ENCODE results near the gene CD164L2. TPM values are rescaled to one million over a fixed set of nuclear protein-coding genes. Genes with fewer than 3 reads are reported as not detected.

Gene CD164L2
- total and polyA plus RNA-seq, 12 donors: not detected

- 88 to 91% methylated on average over 4 of the region's 4 CpGs for WGBS, 2 donors
- peak overlapping the region in 2 of 10 donors; percentile 10 to 22 for H3K27ac ChIP-seq
- ATAC-seq (no peak), DNase-seq (no peak)
- intact Hi-C loops (cut with DNase I): loop anchor here in 6 of 10 donors (5.0 to 10.0 kb wide), 5 partner anchors 76 to 354 kb away; partner anchors contain the start of gene TMEM222 (in 1 of the 6)
- TF ChIP-seq, protein P1, sequence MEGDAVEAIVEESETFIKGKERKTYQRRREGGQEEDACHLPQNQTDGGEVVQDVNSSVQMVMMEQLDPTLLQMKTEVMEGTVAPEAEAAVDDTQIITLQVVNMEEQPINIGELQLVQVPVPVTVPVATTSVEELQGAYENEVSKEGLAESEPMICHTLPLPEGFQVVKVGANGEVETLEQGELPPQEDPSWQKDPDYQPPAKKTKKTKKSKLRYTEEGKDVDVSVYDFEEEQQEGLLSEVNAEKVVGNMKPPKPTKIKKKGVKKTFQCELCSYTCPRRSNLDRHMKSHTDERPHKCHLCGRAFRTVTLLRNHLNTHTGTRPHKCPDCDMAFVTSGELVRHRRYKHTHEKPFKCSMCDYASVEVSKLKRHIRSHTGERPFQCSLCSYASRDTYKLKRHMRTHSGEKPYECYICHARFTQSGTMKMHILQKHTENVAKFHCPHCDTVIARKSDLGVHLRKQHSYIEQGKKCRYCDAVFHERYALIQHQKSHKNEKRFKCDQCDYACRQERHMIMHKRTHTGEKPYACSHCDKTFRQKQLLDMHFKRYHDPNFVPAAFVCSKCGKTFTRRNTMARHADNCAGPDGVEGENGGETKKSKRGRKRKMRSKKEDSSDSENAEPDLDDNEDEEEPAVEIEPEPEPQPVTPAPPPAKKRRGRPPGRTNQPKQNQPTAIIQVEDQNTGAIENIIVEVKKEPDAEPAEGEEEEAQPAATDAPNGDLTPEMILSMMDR (IDR thresholded peaks at IDR 0.05): no peak
- no peaks in the 10 kb centered on the region for H3K36me3 ChIP-seq
- peaks cover 17 to 87% (median 70%) of the 10 kb centered on the region in 9 donors for H3K4me1 ChIP-seq
- H3K27me3 ChIP-seq: no peaks in the 10 kb centered on the region
- H3K9me3 ChIP-seq: no peaks in the 10 kb centered on the region
- H3K4me3 ChIP-seq: no peak overlapping the region
Observed at GRCh38 chr1:27398405-27399149, 15.4 kb upstream of the CD164L2 start.

DNA sequence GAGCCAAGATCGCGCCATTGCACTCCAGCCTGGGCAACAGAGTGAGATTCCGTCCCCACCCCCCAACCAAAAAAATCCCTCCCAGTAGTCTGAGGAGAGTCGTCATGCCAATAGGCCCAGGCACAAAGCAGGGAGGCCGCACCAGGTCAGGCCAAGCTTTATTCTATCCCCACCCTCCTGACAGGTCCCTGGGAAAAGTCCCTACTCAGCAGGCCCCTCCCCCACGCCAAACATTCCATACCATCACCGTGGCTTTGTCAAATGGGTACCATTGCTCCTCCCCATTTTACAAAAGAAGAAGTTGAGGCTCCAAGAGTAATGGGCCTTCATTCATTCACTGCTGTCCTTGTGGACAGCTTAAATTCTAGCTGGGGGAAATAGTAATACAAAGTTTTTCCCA lies 14.6 kb upstream of the CD164L2 start:
- TF ChIP-seq, protein P1 (IDR thresholded peaks at IDR 0.05): no peak
- H3K4me1 ChIP-seq: peaks cover 10 to 81% (median 62%) of the 10 kb centered on the region in 9 donors
- intact Hi-C loops (cut with DNase I): loop anchor here in 6 of 10 donors (5.0 to 10.0 kb wide), 5 partner anchors 75 to 353 kb away; partner anchors contain the start of gene TMEM222 (in 1 of the 6)
- H3K4me3 ChIP-seq: no peak overlapping the region
- no peaks in the 10 kb centered on the region for H3K9me3 ChIP-seq
- H3K27me3 ChIP-seq: no peaks in the 10 kb centered on the region
- 73 to 80% methylated on average over 7 of the region's 7 CpGs for WGBS, 2 donors
- DNase-seq (no peak), ATAC-seq (no peak)
- H3K36me3 ChIP-seq: no peaks in the 10 kb centered on the region
- peak overlapping the region in 3 of 10 donors; percentile 12 to 68 (median 22) for H3K27ac ChIP-seq

GRCh38 chr1:27397110-27397509 lies 14.0 kb upstream of the CD164L2 start:
- intact Hi-C loops (cut with DNase I): loop anchor here in 6 of 10 donors (5.0 to 10.0 kb wide), 5 partner anchors 75 to 352 kb away; partner anchors contain the start of gene TMEM222 (in 1 of the 6)
- Histone ChIP-seq H3K36me3 (no peaks in the 10 kb centered on the region), H3K27ac (peak overlapping the region in 8 of 10 donors; percentile 12 to 75 (median 53)), H3K4me1 (peaks cover 4 to 79% (median 55%) of the 10 kb centered on the region in 9 donors), H3K4me3 (no peak overlapping the region), H3K27me3 (no peaks in the 10 kb centered on the region), H3K9me3 (no peaks in the 10 kb centered on the region)
- TF ChIP-seq, protein P1 (IDR thresholded peaks at IDR 0.05): no peak
- WGBS, 2 donors: 49 to 62% methylated on average over 3 of the region's 3 CpGs
- no peak for ATAC-seq
- DNase-seq: no peak

DNA sequence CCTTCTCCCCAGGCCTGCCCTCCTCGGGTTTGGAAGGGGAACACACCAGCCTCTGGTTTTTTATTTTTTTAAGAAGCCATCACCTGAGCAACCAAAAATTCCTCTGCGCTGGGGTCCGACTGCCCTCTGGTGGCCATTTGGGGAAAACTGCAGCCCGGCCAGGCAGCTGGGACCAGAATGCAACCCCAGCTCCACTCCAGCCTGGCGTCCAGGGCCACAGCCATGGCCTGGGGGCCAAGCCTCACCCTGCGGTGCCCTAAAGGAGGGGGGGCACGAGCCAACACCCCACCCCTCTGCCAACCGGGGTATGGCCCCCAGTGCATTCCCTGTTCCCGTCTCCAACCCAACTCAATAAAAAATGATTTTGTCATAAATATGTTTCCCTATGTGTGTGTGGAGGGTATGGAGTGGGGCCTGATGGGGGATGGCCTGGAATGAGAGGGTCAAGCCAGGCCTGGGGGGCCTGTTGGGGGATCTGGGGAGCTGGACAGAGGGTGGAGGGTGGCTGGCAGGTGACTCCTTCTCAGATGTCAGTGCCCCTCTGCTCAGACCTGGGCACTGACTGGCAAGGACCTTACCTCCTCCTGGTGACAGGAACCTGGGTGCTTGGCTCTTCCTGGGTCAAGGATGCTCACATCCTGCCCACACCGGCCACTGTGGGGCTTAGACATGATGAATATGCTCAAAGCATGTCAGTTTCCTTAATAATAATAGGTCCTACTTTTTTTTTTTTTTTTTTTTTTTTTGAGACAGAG lies 12.5 kb upstream of the CD164L2 start:
- peaks cover 7 to 77% (median 50%) of the 10 kb centered on the region in 9 donors for H3K4me1 ChIP-seq
- ATAC-seq: peak in 7 of 8 donors; percentile 3 to 38 (median 25)
- H3K27ac ChIP-seq: peak overlapping the region in 7 of 10 donors; percentile 17 to 68 (median 30)

More for the DNA sequence above, 12.5 kb upstream of the CD164L2 start:
- intact Hi-C loops (cut with DNase I): loop anchor here in 7 of 10 donors (1.0 to 10.0 kb wide), 9 partner anchors 63 to 351 kb away; partner anchors contain the start of genes AHDC1 (in 1 of the 7) and TMEM222 (in 1 of the 7)
- Histone ChIP-seq H3K27me3 (no peaks in the 10 kb centered on the region), H3K36me3 (no peaks in the 10 kb centered on the region), H3K9me3 (no peaks in the 10 kb centered on the region), H3K4me3 (no peak overlapping the region)
- DNase-seq: peak; percentile 70 to 77
- TF ChIP-seq, protein P1 (IDR thresholded peaks at IDR 0.05): peak; percentile 94 to 97 (median 95)
- WGBS, 2 donors: 8 to 13% methylated on average over 10 of the region's 10 CpGs

Data from heart right ventricle (tissue), 16 donors.